COR-L47 (cell line): ENCODE results near the gene RAPSN.
A peak's percentile ranks its signal among the peaks of the same experiment; 100 is the strongest.

Source experiments
- DNase-seq: peaks from one replicate; lab custom pipeline; 2025; lab: John Stamatoyannopoulos, UW

RAPSN gene

GRCh38 chr11:47464483-47464882 lies 15.5 kb upstream of the RAPSN start:
- no peak for DNase-seq

GRCh38 chr11:47461876-47462275 lies 12.9 kb upstream of the RAPSN start:
- DNase-seq: no peak

- no peak for DNase-seq
Measured at GRCh38 chr11:47460571-47461235, 11.8 kb upstream of the RAPSN start.

- DNase-seq: peak; percentile 63
Measured at GRCh38 chr11:47454258-47454671, 5.3 kb upstream of the RAPSN start.

GRCh38 chr11:47453365-47453764 lies 4.4 kb upstream of the RAPSN start:
- no peak for DNase-seq

- no peak for DNase-seq
Measured at GRCh38 chr11:47451990-47452389, 3.1 kb upstream of the RAPSN start.

GRCh38 chr11:47451436-47451835 lies 2.5 kb upstream of the RAPSN start:
- no peak for DNase-seq

GRCh38 chr11:47449541-47449940 lies 605 bp upstream of the RAPSN start:
- DNase-seq: no peak

- DNase-seq: no peak
Measured at GRCh38 chr11:47447906-47448305, 1.0 kb downstream of the RAPSN start.

- DNase-seq: no peak
Measured at GRCh38 chr11:47446833-47447232, 2.1 kb downstream of the RAPSN start.

- DNase-seq: no peak
Measured at GRCh38 chr11:47445840-47446239, 3.1 kb downstream of the RAPSN start.

GRCh38 chr11:47443817-47444216 lies 5.1 kb downstream of the RAPSN start:
- no peak for DNase-seq

- DNase-seq: peak; percentile 43
Measured at GRCh38 chr11:47443028-47443700, 5.8 kb downstream of the RAPSN start.

GRCh38 chr11:47442514-47442913 lies 6.4 kb downstream of the RAPSN start:
- no peak for DNase-seq

- no peak for DNase-seq
Measured at GRCh38 chr11:47441421-47441820, 7.5 kb downstream of the RAPSN start.

- DNase-seq: no peak
Measured at GRCh38 chr11:47440054-47440476, 8.9 kb downstream of the RAPSN start.

- no peak for DNase-seq
Measured at GRCh38 chr11:47438721-47439120, 10.2 kb downstream of the RAPSN start.

- no peak for DNase-seq
Measured at GRCh38 chr11:47437746-47438418, 11.1 kb downstream of the RAPSN start.

- no peak for DNase-seq
Measured at GRCh38 chr11:47437218-47437745, 11.7 kb downstream of the RAPSN start.

- DNase-seq: no peak
Measured at GRCh38 chr11:47436726-47437125, 12.2 kb downstream of the RAPSN start.

- DNase-seq: no peak
Measured at GRCh38 chr11:47435687-47436086, 13.2 kb downstream of the RAPSN start.

- DNase-seq: no peak
Measured at GRCh38 chr11:47434011-47434786, 14.7 kb downstream of the RAPSN start.
